K562 (cell line): Measurements from ENCODE around the gene MKNK1. TPM values are rescaled to one million over a fixed set of nuclear protein-coding genes. Genes with fewer than 3 reads are reported as not detected.

ENCODE experiments used
- ADNP ChIP-seq: fragments of 200-800 bp; sonication (Bioruptor generic); IDR thresholded peaks from 2 replicates; pipeline ENCODE4 v1.6.1; 2016; ENCODE audit warnings: missing genetic modification characterization, missing compliant biosample characterization
- BCOR ChIP-seq: fragments of 450-650 bp; IDR thresholded peaks from 2 replicates; pipeline ENCODE4 v1.6.1; 2016
- DNMT1 ChIP-seq: fragments of 450-650 bp; IDR thresholded peaks from 2 replicates; pipeline ENCODE4 v1.6.1; 2016; ENCODE audit warnings: antibody characterized with exemption, mild to moderate bottlenecking
- ETV1 ChIP-seq: fragments of 450-650 bp; conservative IDR thresholded peaks from 2 replicates; pipeline ENCODE4 v1.6.1; 2016; ENCODE audit warnings: missing genetic modification characterization, control low read depth, low read depth, missing compliant biosample characterization
- HDAC2 ChIP-seq: fragments of 450-650 bp; IDR thresholded peaks from 2 replicates; pipeline ENCODE4 v1.6.1; 2016; ENCODE audit warnings: mild to moderate bottlenecking
- ILF3 ChIP-seq: fragments of 450-650 bp; IDR thresholded peaks from 2 replicates; pipeline ENCODE4 v1.6.1; 2018; ENCODE audit warnings: antibody characterized with exemption, mild to moderate bottlenecking, moderate library complexity, borderline replicate concordance
- KDM1A ChIP-seq, 2 experiments: fragments of 450-650 bp; IDR thresholded peaks; 2 replicates each; pipeline ENCODE4 v1.6.1; 2016; ENCODE audit warnings: mild to moderate bottlenecking in 2 of 2
- KDM5B ChIP-seq: fragments of 200-600 bp; sonication (generic); IDR thresholded peaks from 2 replicates; pipeline ENCODE4 v1.6.1; 2012; ENCODE audit warnings: low read depth, mild to moderate bottlenecking, moderate library complexity, low read length, control low read depth, inconsistent platforms; ENCODE audit not compliant: insufficient replicate concordance
- LEF1 ChIP-seq: fragments of 450-650 bp; IDR thresholded peaks from 2 replicates; pipeline ENCODE4 v1.6.1; 2016; ENCODE audit warnings: mild to moderate bottlenecking
- RBM25 ChIP-seq: fragments of 200-400 bp; formaldehyde crosslinking; IDR thresholded peaks from 2 replicates; pipeline ENCODE4 v1.6.1; 2018; ENCODE audit warnings: low read length, low read depth, moderate library complexity; ENCODE audit not compliant: severe bottlenecking
- SMARCA5 ChIP-seq: fragments of 450-650 bp; IDR thresholded peaks from 2 replicates; pipeline ENCODE4 v1.6.1; 2016
- TEAD4 ChIP-seq, 2 experiments: sonication (generic) in 1 of 2; formaldehyde crosslinking in 1 of 2; IDR thresholded peaks; 2 replicates each; pipeline versions ENCODE4 v1.6.1 to v1.8.0; 2012 to 2022; ENCODE audit warnings: borderline replicate concordance in 1 of 2, inconsistent platforms in 1 of 2, low read length in 1 of 2, mild to moderate bottlenecking in 1 of 2, missing genetic modification reagents in 1 of 2
- XRCC5 ChIP-seq: fragments of 200-400 bp; formaldehyde crosslinking; IDR thresholded peaks from 2 replicates; pipeline ENCODE4 v1.6.1; 2017; ENCODE audit warnings: low read depth, mild to moderate bottlenecking, low read length
- ZNF274 ChIP-seq: IDR thresholded peaks from 2 replicates; pipeline ENCODE4 v1.6.1; 2011; ENCODE audit warnings: low read depth, mild to moderate bottlenecking, low read length, moderate library complexity, borderline replicate concordance
- ZNF436 ChIP-seq: fragments of 250-450, 450-650 bp; sonication (Bioruptor Pico); formaldehyde crosslinking; IDR thresholded peaks from 2 replicates; pipeline ENCODE4 v1.7.0; 2020; ENCODE audit warnings: mild to moderate bottlenecking
- ZNF57 ChIP-seq: fragments of 450-650 bp; formaldehyde crosslinking; IDR thresholded peaks from 2 replicates; pipeline ENCODE4 v1.4.0; 2020; ENCODE audit warnings: mild to moderate bottlenecking, moderate library complexity
- polyA plus RNA-seq, 8 experiments: library from polyadenylated mRNA; depleted of rRNA in 4 of 8; stranded (reverse) in 5 of 8; unstranded in 3 of 8; fragments of >200 nt; fragmentation: Nextera tagmentation in 2 of 8; fragmentation: Illumina TruSeq in 1 of 8; extraction: Ambion mirVana in 2 of 8; extraction: Trizol in 1 of 8; gene quantifications; 2 replicates each; pipeline versions ENCODE4 v1.2.1 to v1.2.3, GENCODE V29; 2011 to 2014; ENCODE audit warnings: inconsistent platforms in 1 of 8, missing spikeins in 1 of 8
- total RNA-seq, 7 experiments: library from RNA; depleted of rRNA in 6 of 7; stranded (reverse); fragments of >200 nt in 6 of 7; fragmentation: Illumina TruSeq in 2 of 7; extraction: Trizol in 2 of 7; gene quantifications; 2 replicates each; pipeline versions ENCODE4 v1.2.1 to v1.2.3, GENCODE V29; 2011 to 2021; ENCODE audit warnings: low replicate concordance in 1 of 7
- TF ChIP-seq, protein P1 (sequence below): sonication (generic); formaldehyde crosslinking; IDR thresholded peaks from 2 replicates; pipeline ENCODE4 v1.8.1; 2023; ENCODE audit warnings: mild to moderate bottlenecking, missing genetic modification reagents

The MKNK1 gene
- total and polyA plus RNA-seq, 9 of the 15 experiments (the other 6 are each of a cell fraction or from before 2014, with no cell fraction given): 27.7 to 51.3 (median 43.7) TPM

DNA sequence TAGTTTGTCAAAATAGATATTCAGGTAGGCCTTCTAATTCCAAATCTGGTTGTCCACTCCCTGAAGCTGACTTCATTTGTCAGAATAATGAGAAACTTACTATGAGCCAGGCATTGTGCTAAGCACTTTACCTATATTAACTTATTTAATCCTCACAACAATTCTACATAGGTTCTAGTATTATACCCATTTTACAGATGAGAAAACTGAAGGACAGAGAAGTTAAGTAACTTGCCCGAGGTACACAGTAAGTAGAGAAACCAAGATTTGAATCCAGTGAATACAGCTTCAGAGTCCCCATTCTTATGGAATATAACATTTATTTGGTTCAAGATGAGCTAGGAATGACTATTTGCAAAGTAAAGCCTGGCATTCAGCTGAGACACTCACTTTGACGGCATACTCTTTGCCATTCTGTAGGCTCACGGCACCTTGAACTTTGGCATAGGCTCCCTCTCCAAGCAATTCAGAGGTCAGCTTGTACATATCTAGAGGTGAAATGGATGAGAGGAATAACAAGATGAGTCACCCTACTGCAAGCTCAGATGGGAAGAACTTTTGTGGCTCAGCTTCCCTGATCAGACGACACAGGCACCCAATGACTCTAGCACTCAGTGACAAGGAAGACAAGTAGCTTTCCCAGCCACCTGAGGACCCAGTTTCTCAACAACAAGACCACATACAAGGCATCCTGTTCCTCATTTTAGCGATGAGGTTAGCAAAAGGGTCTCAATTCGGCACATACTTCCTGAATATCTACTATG, 23.7 kb downstream of the MKNK1 start (continued):
- TF ChIP-seq, protein P1, sequence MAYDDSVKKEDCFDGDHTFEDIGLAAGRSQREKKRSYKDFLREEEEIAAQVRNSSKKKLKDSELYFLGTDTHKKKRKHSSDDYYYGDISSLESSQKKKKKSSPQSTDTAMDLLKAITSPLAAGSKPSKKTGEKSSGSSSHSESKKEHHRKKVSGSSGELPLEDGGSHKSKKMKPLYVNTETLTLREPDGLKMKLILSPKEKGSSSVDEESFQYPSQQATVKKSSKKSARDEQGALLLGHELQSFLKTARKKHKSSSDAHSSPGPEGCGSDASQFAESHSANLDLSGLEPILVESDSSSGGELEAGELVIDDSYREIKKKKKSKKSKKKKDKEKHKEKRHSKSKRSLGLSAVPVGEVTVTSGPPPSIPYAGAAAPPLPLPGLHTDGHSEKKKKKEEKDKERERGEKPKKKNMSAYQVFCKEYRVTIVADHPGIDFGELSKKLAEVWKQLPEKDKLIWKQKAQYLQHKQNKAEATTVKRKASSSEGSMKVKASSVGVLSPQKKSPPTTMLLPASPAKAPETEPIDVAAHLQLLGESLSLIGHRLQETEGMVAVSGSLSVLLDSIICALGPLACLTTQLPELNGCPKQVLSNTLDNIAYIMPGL (CRISPR knock-in tag): no peak
- TF ChIP-seq BCOR (peak; percentile 69), RBM25 (peak; percentile 96), SMARCA5 (0 out of 2 replicates have a peak, but pooled peaks have one; percentile 17), ZNF274 (no peak), LEF1 (no peak), XRCC5 (no peak), ILF3 (no peak), KDM5B (no peak), HDAC2 (peak; percentile 28; the same call in 1 of the 2 replicates), KDM1A (IDR thresholded peaks at IDR 0.05) (peak; percentile 29 to 51; a peak in 2 of 4 replicates), TEAD4 (IDR thresholded peaks at IDR 0.05; ENCODE audit: low read length) (no peak), TEAD4 (CRISPR knock-in tag; IDR thresholded peaks at IDR 0.05; ENCODE audit: borderline replicate concordance) (no peak), ADNP (tag) (peak; percentile 75), DNMT1 (no peak), ZNF436 (CRISPR knock-in tag) (no peak), ZNF57 (CRISPR knock-in tag) (no peak), ETV1 (tag) (no peak)
